Neural progenitor cell (in vitro differentiated cells): ENCODE results near the gene CIB2.

Source experiments
- CTCF ChIP-seq: fragments of 200-600 bp; sonication (generic); IDR thresholded peaks from 2 replicates; pipeline ENCODE4 v1.5.1; 2017; ENCODE audit warnings: antibody characterized with exemption, mild to moderate bottlenecking
- EZH2 ChIP-seq: fragments of 200-600 bp; sonication (generic); IDR thresholded peaks from 2 replicates; pipeline ENCODE4 v1.6.1; 2017; ENCODE audit warnings: antibody characterized with exemption, mild to moderate bottlenecking, moderate library complexity

DNA sequence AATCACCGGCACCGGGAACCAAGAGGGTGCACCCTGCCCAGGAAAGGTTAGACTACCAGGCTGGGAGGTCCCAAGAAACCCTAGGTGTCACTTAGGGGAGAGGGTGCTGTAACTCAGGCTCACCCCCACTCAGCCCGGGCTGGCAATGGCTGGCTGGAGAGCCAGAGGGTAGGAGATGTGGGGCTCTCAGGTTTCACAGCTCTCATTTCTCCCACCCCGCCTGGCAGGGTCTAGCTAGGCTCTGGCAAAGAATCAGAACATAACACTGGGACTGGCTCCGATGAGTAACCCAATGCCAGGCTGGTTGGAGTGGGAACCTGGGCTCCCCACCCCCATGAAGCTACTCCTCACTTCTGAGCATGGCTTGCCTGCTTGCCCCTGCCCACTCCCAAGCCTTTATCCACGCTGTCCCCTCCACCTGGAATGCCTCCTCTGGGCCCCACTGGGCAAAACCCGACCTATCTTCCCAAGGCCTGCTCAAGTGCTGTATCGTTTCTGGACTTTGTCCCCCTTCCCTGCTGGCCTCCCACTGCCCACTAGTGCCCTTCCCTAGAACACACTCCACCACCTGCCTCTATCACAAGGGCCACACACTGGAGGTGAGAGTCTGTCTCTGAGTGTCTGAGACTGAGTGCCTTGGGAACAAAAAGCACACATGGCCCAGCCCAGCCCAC is 2.0 kb downstream of the CIB2 start:
- TF ChIP-seq CTCF (no peak), EZH2 (no peak)
